SH-SY5Y (cell line): ENCODE data around the gene TEX35.

Experiments
- GATA2 ChIP-seq: IDR thresholded peaks from 2 replicates; pipeline ENCODE4 v1.6.1; 2011; ENCODE audit warnings: mild to moderate bottlenecking, low read depth, low read length
- GATA3 ChIP-seq: IDR thresholded peaks from 2 replicates; pipeline ENCODE4 v1.6.1; 2011; ENCODE audit warnings: low read depth, mild to moderate bottlenecking, low read length, moderate library complexity

TEX35 gene

GRCh38 chr1:178487070-178487615, 25.8 kb upstream of the TEX35 start:
- TF ChIP-seq GATA3 (no peak), GATA2 (no peak)

DNA sequence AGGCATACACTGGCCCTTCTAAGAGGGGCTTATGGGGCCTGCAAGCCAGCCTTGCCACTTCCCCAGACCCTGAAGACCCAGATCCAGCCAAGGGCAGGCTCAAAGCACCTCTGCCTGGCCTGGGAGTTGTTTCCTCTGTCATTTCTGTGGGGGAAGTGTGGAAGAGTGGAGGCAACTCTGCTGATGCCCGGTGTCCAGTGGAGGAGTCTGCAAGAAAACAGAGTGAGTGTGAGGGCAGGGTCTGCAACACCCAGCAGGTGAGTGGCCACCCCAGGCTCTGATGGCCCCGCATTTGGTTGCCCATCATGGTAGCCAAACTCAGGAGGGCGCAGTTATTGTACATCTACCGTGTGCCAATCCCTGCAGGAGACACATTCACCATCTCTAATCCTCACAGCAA, 24.5 kb upstream of the TEX35 start:
- TF ChIP-seq GATA3: no peak
- no peak for TF ChIP-seq GATA2

DNA sequence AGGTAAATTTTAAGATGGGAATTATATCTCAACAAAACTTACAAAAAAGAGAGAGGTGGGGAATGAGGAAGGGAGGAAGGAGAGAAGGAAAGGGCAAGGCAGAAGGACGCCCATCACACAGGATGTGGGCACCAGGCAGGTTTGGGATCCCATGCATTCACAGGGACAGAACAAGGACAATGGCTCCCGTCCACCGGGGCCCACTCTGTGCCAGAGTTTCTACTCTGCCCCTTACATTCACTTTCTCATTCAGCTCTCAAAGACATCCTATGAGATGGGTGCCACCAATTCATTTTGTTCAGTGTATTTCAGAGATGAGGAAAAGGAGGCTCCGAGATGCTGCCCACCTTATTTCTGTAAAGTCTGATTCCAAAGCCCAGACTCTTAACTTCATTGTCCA, 23.5 kb upstream of the TEX35 start:
- TF ChIP-seq GATA3: no peak
- TF ChIP-seq GATA2: no peak

- TF ChIP-seq GATA2 (no peak), GATA3 (no peak)
These were observed 22.8 kb upstream of the TEX35 start for GRCh38 chr1:178490136-178490535.

- TF ChIP-seq GATA3: no peak
- TF ChIP-seq GATA2: no peak
These were observed 21.9 kb upstream of the TEX35 start for GRCh38 chr1:178490967-178491366.

- TF ChIP-seq GATA3 (no peak), GATA2 (no peak)
These were observed 21.2 kb upstream of the TEX35 start for GRCh38 chr1:178491721-178492120.

- TF ChIP-seq GATA2: no peak
- TF ChIP-seq GATA3: no peak
These were observed 20.6 kb upstream of the TEX35 start for GRCh38 chr1:178492341-178492740.

DNA sequence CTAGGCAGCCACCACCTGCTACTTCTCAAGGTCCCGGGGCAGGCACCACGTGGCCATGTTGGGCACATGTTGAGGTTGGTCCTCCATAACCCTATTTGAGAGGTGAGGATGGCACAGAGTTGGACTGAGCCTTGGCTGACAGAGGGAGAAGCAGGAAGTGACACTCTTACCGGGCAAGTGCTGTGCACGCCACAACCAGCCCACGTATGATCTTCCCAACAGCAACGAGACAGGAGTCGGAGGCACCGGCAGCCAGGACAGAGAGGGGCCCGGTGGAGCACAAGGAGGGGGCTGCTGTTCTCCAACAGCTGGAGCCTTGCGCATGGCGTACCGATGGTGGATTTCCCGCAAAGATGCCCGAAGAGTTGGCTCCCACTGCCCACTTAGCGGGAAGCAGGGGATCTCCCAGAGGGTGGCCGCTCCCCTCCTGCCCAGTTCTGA, 19.6 kb upstream of the TEX35 start:
- TF ChIP-seq GATA3 (no peak), GATA2 (no peak)

GRCh38 chr1:178494569-178494971, 18.3 kb upstream of the TEX35 start:
- TF ChIP-seq GATA2 (no peak), GATA3 (no peak)

DNA sequence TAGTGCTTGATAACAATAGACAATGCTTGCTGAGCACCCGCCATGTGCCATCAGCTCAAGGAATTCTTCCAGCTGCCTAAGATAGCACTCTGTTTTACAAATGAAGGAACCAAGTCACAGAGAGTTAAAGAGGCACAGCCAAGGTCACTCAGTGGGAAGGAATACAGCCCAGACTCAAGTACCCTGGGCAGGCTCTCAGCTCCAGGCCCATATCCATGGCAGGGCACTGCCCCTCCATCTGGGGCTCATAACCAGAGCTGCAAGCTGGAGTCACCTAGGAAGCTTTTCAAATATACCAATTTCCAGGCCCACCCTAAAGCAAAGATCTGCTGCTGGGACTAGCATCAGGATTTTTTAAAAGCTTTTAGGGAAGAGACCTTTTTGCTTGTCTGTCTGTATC, 17.8 kb upstream of the TEX35 start:
- TF ChIP-seq GATA3: no peak
- no peak for TF ChIP-seq GATA2

- TF ChIP-seq GATA2: no peak
- no peak for TF ChIP-seq GATA3
These were observed 17.0 kb upstream of the TEX35 start for GRCh38 chr1:178495741-178496409.

- no peak for TF ChIP-seq GATA3
- TF ChIP-seq GATA2: no peak
These were observed 16.3 kb upstream of the TEX35 start, which contains the start of gene CLEC20A for GRCh38 chr1:178496410-178497135. TSS of gene CLEC20A (minus strand) at chr1:178496964. CDS start at chr1:178496939, 25 bp downstream.

DNA sequence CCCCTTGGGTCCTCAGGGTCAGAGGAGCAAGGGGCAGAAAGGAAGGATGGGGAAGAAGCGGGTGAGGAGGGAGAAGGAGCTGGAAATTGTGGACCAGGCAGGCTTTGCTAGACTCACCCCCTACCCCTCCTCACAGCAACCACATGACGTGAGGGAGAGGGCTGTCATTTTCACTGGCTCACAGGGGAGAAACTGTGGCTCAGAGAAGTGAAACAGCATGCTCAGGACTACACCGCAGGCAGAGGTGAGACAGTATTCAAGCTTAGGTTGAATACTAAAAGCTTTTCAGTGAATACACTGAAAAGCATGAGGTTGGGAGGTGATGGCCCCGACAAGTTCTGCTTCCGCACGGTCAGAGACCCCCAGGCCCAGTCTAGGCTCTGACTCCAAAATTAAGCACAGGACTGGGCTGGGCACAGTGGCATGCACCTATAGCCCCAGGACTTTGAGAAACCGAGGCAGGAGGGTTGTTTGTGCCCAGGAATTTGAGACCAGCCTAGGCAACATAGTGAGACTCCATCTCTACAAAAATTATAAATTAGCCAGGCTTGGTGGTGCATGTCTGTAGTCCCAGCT, 14.9 kb upstream of the TEX35 start:
- TF ChIP-seq GATA2 (no peak), GATA3 (no peak)

DNA sequence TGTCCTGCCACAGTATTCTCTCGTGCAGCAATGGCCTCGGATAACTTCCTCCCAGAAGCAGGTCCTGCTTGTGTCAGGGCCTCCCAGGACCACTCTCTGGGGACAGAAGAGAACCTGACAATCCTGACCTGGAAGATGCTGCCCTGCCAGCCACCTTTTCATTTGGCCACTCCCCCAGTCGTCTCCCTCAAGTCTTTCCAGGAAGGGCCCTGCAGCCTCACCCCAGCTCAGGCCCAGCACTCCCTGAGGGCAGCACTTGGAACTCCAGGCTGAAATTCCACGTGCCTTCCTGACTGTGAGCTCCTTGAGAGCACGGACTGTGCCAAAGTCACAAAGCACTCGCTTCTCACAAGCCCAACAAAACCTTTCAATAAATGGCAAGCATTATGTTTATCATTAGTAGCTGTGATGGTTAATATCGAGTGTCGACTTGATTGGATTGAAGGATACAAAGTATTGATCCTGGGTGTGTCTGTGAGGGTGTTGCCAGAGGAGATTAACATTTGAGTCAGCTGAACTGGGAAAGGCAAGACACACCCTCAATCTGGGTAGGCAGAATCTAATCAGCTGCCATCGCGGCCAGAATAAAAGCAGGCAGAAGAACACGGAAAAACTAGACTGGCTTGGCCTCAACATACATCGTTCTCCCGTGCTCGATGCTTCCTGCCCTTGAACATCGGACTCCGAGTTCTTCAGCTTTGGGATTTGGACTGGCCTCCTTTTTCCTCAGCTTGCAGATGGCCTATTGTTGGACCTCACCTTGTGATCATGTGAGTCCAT, 13.8 kb upstream of the TEX35 start:
- TF ChIP-seq GATA2: no peak
- no peak for TF ChIP-seq GATA3
